ENCODE measurements around the gene ACTL7A. TPM values are rescaled to one million over a fixed set of nuclear protein-coding genes. Genes with fewer than 3 reads are reported as not detected.

Gene ACTL7A
- polyA plus RNA-seq, 2 of the 4 experiments (the other 2 are of a cell fraction), result not detected

GRCh38 chr9:108852079-108852478, 10.0 kb upstream of the ACTL7A start:
- 19% methylated on average over 1 of the region's 1 CpG for WGBS (ENCODE audit: missing lambda C conversion rate)
- TF ChIP-seq KDM5A (IDR thresholded peaks at IDR 0.05), result no peak
- no peak for TF ChIP-seq E2F6 (IDR thresholded peaks at IDR 0.05; ENCODE audit: borderline replicate concordance, low read depth)
- TF ChIP-seq, protein P1, sequence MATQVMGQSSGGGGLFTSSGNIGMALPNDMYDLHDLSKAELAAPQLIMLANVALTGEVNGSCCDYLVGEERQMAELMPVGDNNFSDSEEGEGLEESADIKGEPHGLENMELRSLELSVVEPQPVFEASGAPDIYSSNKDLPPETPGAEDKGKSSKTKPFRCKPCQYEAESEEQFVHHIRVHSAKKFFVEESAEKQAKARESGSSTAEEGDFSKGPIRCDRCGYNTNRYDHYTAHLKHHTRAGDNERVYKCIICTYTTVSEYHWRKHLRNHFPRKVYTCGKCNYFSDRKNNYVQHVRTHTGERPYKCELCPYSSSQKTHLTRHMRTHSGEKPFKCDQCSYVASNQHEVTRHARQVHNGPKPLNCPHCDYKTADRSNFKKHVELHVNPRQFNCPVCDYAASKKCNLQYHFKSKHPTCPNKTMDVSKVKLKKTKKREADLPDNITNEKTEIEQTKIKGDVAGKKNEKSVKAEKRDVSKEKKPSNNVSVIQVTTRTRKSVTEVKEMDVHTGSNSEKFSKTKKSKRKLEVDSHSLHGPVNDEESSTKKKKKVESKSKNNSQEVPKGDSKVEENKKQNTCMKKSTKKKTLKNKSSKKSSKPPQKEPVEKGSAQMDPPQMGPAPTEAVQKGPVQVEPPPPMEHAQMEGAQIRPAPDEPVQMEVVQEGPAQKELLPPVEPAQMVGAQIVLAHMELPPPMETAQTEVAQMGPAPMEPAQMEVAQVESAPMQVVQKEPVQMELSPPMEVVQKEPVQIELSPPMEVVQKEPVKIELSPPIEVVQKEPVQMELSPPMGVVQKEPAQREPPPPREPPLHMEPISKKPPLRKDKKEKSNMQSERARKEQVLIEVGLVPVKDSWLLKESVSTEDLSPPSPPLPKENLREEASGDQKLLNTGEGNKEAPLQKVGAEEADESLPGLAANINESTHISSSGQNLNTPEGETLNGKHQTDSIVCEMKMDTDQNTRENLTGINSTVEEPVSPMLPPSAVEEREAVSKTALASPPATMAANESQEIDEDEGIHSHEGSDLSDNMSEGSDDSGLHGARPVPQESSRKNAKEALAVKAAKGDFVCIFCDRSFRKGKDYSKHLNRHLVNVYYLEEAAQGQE (IDR thresholded peaks at IDR 0.05), result no peak
- TF ChIP-seq BHLHE40 (IDR thresholded peaks at IDR 0.05; ENCODE audit: low read depth, low read length), result no peak
- TF ChIP-seq PHF8 (IDR thresholded peaks at IDR 0.05; ENCODE audit: borderline replicate concordance, low read depth), result no peak
- no peak for TF ChIP-seq PBX3 (IDR thresholded peaks at IDR 0.05)
- no peak for TF ChIP-seq MAFK (IDR thresholded peaks at IDR 0.05; ENCODE audit: partially characterized antibody)
- no peak for TF ChIP-seq GATA3 (IDR thresholded peaks at IDR 0.05; ENCODE audit: borderline replicate concordance)
- TF ChIP-seq NR3C1 (IDR thresholded peaks at IDR 0.05), result no peak
- TF ChIP-seq HOXB5 (CRISPR knock-in tag; IDR thresholded peaks at IDR 0.05), result no peak
- TF ChIP-seq POLR2AphosphoS2 (conservative IDR thresholded peaks at IDR 0.05; ENCODE audit: low read length), result no peak
- TF ChIP-seq POLR2A (IDR thresholded peaks at IDR 0.05; ENCODE audit: low read length), result no peak
- TF ChIP-seq SREBF2 (IDR thresholded peaks at IDR 0.05), result no peak
- TF ChIP-seq MAZ (IDR thresholded peaks at IDR 0.05; ENCODE audit: borderline replicate concordance, low read depth, low read length), result no peak
- TF ChIP-seq HDAC2 (IDR thresholded peaks at IDR 0.05), result no peak
- Histone ChIP-seq H3K9me3 (no peaks in the 10 kb centered on the region), H3K4me3 (no peak overlapping the region), H3K27ac (no peak overlapping the region), H3K4me1 (no peaks in the 10 kb centered on the region), H3K4me2 (no peak overlapping the region)
- DNase-seq (ENCODE audit: low read depth in 1 of 2, low spot score in 1 of 2) (no peak), FAIRE-seq (no peak), ATAC-seq (no peak)
- ChIA-PET CTCF (interaction anchor here (1.0 to 2.2 kb wide), 3 partner anchors 10 to 49 kb away, joined by 3 to 5 read pairs (median 4); no protein-coding TSS in a partner anchor), POLR2A (no interaction called here)

GRCh38 chr9:108854094-108854493, 8.0 kb upstream of the ACTL7A start:
- CTCF ChIA-PET, result interaction anchor here (0.6 to 1.8 kb wide), 6 partner anchors 10 to 1547 kb away, joined by 3 to 5 read pairs (median 3); no protein-coding TSS in a partner anchor
- ATAC-seq (peak; percentile 25 to 77; a peak in 3 of 6 replicates), DNase-seq (ENCODE audit: low read depth in 1 of 2, low spot score in 1 of 2) (peak in 1 of 2 experiments; percentile 17), FAIRE-seq (no peak)
- H3K9me3 ChIP-seq, result no peaks in the 10 kb centered on the region
- POLR2A ChIA-PET, result no interaction called here
- H3K4me2 ChIP-seq, result no peak overlapping the region
- H3K4me1 ChIP-seq, result no peaks in the 10 kb centered on the region
- H3K4me3 ChIP-seq, result no peak overlapping the region
- no peak overlapping the region for H3K27ac ChIP-seq
- 58% methylated on average over 3 of the region's 3 CpGs for WGBS (ENCODE audit: missing lambda C conversion rate)
- no peak for TF ChIP-seq TP53 (CRISPR knock-in tag; IDR thresholded peaks at IDR 0.05)
- no peak for TF ChIP-seq RNF2 (IDR thresholded peaks at IDR 0.05; ENCODE audit: borderline replicate concordance, low read depth)
- TF ChIP-seq, protein P2, sequence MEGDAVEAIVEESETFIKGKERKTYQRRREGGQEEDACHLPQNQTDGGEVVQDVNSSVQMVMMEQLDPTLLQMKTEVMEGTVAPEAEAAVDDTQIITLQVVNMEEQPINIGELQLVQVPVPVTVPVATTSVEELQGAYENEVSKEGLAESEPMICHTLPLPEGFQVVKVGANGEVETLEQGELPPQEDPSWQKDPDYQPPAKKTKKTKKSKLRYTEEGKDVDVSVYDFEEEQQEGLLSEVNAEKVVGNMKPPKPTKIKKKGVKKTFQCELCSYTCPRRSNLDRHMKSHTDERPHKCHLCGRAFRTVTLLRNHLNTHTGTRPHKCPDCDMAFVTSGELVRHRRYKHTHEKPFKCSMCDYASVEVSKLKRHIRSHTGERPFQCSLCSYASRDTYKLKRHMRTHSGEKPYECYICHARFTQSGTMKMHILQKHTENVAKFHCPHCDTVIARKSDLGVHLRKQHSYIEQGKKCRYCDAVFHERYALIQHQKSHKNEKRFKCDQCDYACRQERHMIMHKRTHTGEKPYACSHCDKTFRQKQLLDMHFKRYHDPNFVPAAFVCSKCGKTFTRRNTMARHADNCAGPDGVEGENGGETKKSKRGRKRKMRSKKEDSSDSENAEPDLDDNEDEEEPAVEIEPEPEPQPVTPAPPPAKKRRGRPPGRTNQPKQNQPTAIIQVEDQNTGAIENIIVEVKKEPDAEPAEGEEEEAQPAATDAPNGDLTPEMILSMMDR (IDR thresholded peaks at IDR 0.05), result no peak
- TF ChIP-seq RAD21 (conservative IDR thresholded peaks at IDR 0.05 in 1 of 2, IDR thresholded peaks at IDR 0.05 in 1 of 2), result no peak
- TF ChIP-seq EP300 (IDR thresholded peaks at IDR 0.05), result no peak
- TF ChIP-seq, protein P3, sequence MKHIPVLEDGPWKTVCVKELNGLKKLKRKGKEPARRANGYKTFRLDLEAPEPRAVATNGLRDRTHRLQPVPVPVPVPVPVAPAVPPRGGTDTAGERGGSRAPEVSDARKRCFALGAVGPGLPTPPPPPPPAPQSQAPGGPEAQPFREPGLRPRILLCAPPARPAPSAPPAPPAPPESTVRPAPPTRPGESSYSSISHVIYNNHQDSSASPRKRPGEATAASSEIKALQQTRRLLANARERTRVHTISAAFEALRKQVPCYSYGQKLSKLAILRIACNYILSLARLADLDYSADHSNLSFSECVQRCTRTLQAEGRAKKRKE (CRISPR knock-in tag; IDR thresholded peaks at IDR 0.05; ENCODE audit: low read depth), result no peak
- TF ChIP-seq HOXB13 (CRISPR knock-in tag; IDR thresholded peaks at IDR 0.05; ENCODE audit: low read depth), result no peak
- TF ChIP-seq, protein P1 (IDR thresholded peaks at IDR 0.05), result no peak

Measured in A549 (cell line).